Right cardiac atrium (tissue), 5 donors: ENCODE data around the gene MAU2. TPM values are rescaled to one million over a fixed set of nuclear protein-coding genes. Genes with fewer than 3 reads are reported as not detected.

Experiments used
- ATAC-seq, 2 donors: fragments of 200-7000 bp; cut with Tn5 transposase; one replicate each; pipeline versions ENCODE4 v1.8.0 to v1.9.1; 2020; ENCODE audit warnings: moderate library complexity in 2 of 2, mild to moderate bottlenecking in 1 of 2
- DNase-seq, 3 donors: peaks; one replicate each; pipeline ENCODE4 v3.0.0-alpha.2; 2020
- H3K27ac ChIP-seq: one replicate; pipeline ENCODE4 v1.5.1; 2013; ENCODE audit warnings: mild to moderate bottlenecking, low read length, control low read depth, moderate library complexity
- H3K27me3 ChIP-seq: one replicate; pipeline ENCODE4 v1.6.1; 2013; ENCODE audit not compliant: control insufficient read depth, insufficient read depth
- H3K4me1 ChIP-seq: one replicate; pipeline ENCODE4 v1.6.1; 2013; ENCODE audit warnings: low read length; ENCODE audit not compliant: control insufficient read depth, insufficient read depth
- H3K4me3 ChIP-seq: one replicate; pipeline ENCODE4 v1.5.1; 2013; ENCODE audit warnings: low read length, control low read depth
- H3K9me3 ChIP-seq: one replicate; pipeline ENCODE4 v1.6.1; 2013; ENCODE audit warnings: low read length; ENCODE audit not compliant: control insufficient read depth
- WGBS: extraction: QIAGEN DNeasy Blood & Tissue Kit; methylation state at CpG from one replicate; pipeline ENCODE4 v1.1.7; 2013; 5-methylcytosine and 5-hydroxymethylcytosine counted together
- intact Hi-C, 4 donors: fragments of 100-400 bp; cut with DNase I; formaldehyde crosslinking; loops; one replicate each; pipeline versions ENCODE4 v1.11.0 to v1.14.0; 2022 to 2023
- polyA plus RNA-seq: library from polyadenylated mRNA; stranded (reverse); fragments of 200-250 nt; gene quantifications from one replicate; pipeline ENCODE4 v1.2.3, GENCODE V29; 2013
- total RNA-seq, 4 donors: library from RNA; stranded (reverse); fragmentation: NEBNext Ultra II Directional; extraction: Animal tissue kit (Norgen Biotek cat#: 25700); gene quantifications; one replicate each; pipeline ENCODE4 v1.2.1, GENCODE V29; 2021
- donor health status: healthy with polysubstance abuse.
- donor health status: DM: no; HTN: yes; CAD: no.
- donor health status: DM: no; HTN: no; CAD: no.
- donor health status: DM: no; HTN: yes; CAD: no; lungs with severe emphysema.
- donor health status: DM: yes; HTN: yes; CAD: no.

Gene MAU2
- total and polyA plus RNA-seq, 5 donors: 20.5 to 36.2 (median 30.3) TPM

GRCh38 chr19:19404879-19405860, 84.5 kb downstream of the MAU2 start, which contains the start of gene GATAD2A:
GATAD2A (plus strand) TSS chr19:19405675; CDS start chr19:19465346, 59,671 bp downstream.
- DNase-seq (peak; percentile 96 to 98 (median 97)), ATAC-seq (peak; percentile 96)
- peak within 1 kb of the TSS; percentile 89 for H3K4me3 ChIP-seq
- H3K9me3 ChIP-seq: no peaks in the 10 kb centered on the region
- H3K27me3 ChIP-seq: no peaks in the 10 kb centered on the region
- H3K4me1 ChIP-seq: peaks cover 12% of the 10 kb centered on the region
- WGBS: 1% methylated on average over 90 of the region's 90 CpGs
- intact Hi-C loops: loop anchor here in 1 of 4 donors (10.0 kb wide), 1 partner anchor 80 kb away; no protein-coding TSS in a partner anchor
- H3K27ac ChIP-seq: peak within 1 kb of the TSS; percentile 82

- Histone ChIP-seq H3K27me3 (no peaks in the 10 kb centered on the region), H3K4me1 (peaks cover 22% of the 10 kb centered on the region), H3K4me3 (peak overlapping the region; percentile 89), H3K9me3 (no peaks in the 10 kb centered on the region), H3K27ac (peak overlapping the region; percentile 82)
- under 1% methylated on average over 86 of the region's 87 CpGs for WGBS
- intact Hi-C loops: loop anchor here in 1 of 4 donors (10.0 kb wide), 1 partner anchor 79 kb away; no protein-coding TSS in a partner anchor
- ATAC-seq (peak; percentile 9 to 31), DNase-seq (peak; percentile 59 to 86 (median 83))
Observed at GRCh38 chr19:19405971-19406877, 85.6 kb downstream of the MAU2 start.

GRCh38 chr19:19406878-19407632, 86.4 kb downstream of the MAU2 start:
- DNase-seq: peak in 2 of 3 donors; percentile 44 to 65
- WGBS: 19% methylated on average over 12 of the region's 12 CpGs
- H3K9me3 ChIP-seq: no peaks in the 10 kb centered on the region
- no peaks in the 10 kb centered on the region for H3K27me3 ChIP-seq
- peak overlapping the region; percentile 57 for H3K27ac ChIP-seq
- peak in 1 of 2 donors; percentile 16 for ATAC-seq
- H3K4me3 ChIP-seq: peak overlapping the region; percentile 89
- intact Hi-C loops: loop anchor here in 1 of 4 donors (10.0 kb wide), 1 partner anchor 78 kb away; no protein-coding TSS in a partner anchor
- H3K4me1 ChIP-seq: peaks cover 23% of the 10 kb centered on the region

- 66% methylated on average over 4 of the region's 4 CpGs for WGBS
- no peak for ATAC-seq
- H3K27ac ChIP-seq: no peak overlapping the region
- DNase-seq: no peak
- intact Hi-C loops: loop anchor here in 1 of 4 donors (10.0 kb wide), 1 partner anchor 77 kb away; no protein-coding TSS in a partner anchor
- H3K4me1 ChIP-seq: peaks cover 23% of the 10 kb centered on the region
- no peaks in the 10 kb centered on the region for H3K9me3 ChIP-seq
- no peak overlapping the region for H3K4me3 ChIP-seq
- no peaks in the 10 kb centered on the region for H3K27me3 ChIP-seq
Observed at GRCh38 chr19:19407633-19407930, 87.0 kb downstream of the MAU2 start.

Other genes starting within 250 kb of the MAU2 start
- 10 to 100 TPM; 14.0 to 27.0 (median 21.0) TPM for gene TMEM161A, start 182.4 kb upstream of the MAU2 start, total RNA-seq
- gene TMEM161A, start 182.4 kb upstream of the MAU2 start, polyA plus RNA-seq: 19.5 TPM
- gene MEF2B, start 150.6 kb upstream of the MAU2 start, total RNA-seq: 1 to 10 TPM in 1 of 4 donors, under 1 TPM in 3; 0.42 to 1.1 (median 0.47) TPM
- 0.23 TPM for gene MEF2B, start 150.6 kb upstream of the MAU2 start, polyA plus RNA-seq
- gene BORCS8, start 128.7 kb upstream of the MAU2 start, total RNA-seq: 10 to 100 TPM; 27.5 to 33.2 (median 31.3) TPM
- 30.3 TPM for gene BORCS8, start 128.7 kb upstream of the MAU2 start, polyA plus RNA-seq
- 10 to 100 TPM; 35.2 to 46.1 (median 44.7) TPM for gene RFXANK, start 128.6 kb upstream of the MAU2 start, total RNA-seq
- gene RFXANK, start 128.6 kb upstream of the MAU2 start, polyA plus RNA-seq: 55.0 TPM
- gene NR2C2AP, start 117.4 kb upstream of the MAU2 start, total RNA-seq: 1 to 10 TPM; 6.4 to 10.0 (median 6.7) TPM
- gene NR2C2AP, start 117.4 kb upstream of the MAU2 start, polyA plus RNA-seq: 8.1 TPM
- gene NCAN, start 108.9 kb upstream of the MAU2 start, total RNA-seq: not detected
- not detected for gene NCAN, start 108.9 kb upstream of the MAU2 start, polyA plus RNA-seq
- gene TM6SF2, start 47.5 kb upstream of the MAU2 start, total RNA-seq: 1 to 10 TPM in 1 of 4 donors, under 1 TPM in 3; 0.48 to 1.3 (median 0.90) TPM
- gene TM6SF2, start 47.5 kb upstream of the MAU2 start, polyA plus RNA-seq: 0.34 TPM
- 10 to 100 TPM; 34.8 to 44.9 (median 41.5) TPM for gene SUGP1, start 320 bp upstream of the MAU2 start, total RNA-seq
- 27.4 TPM for gene SUGP1, start 320 bp upstream of the MAU2 start, polyA plus RNA-seq
- 10 to 100 TPM; 31.4 to 53.9 (median 36.0) TPM for gene GATAD2A, start 84.8 kb downstream of the MAU2 start, total RNA-seq
- gene GATAD2A, start 84.8 kb downstream of the MAU2 start, polyA plus RNA-seq: 12.2 TPM
- under 1 TPM; 0.28 to 0.97 (median 0.82) TPM for gene TSSK6, start 194.7 kb downstream of the MAU2 start, total RNA-seq
- gene TSSK6, start 194.7 kb downstream of the MAU2 start, polyA plus RNA-seq: 0.77 TPM
- gene NDUFA13, start 195.4 kb downstream of the MAU2 start, total RNA-seq: 1,000 to 10,000 TPM in 1 of 4 donors, 100 to 1,000 TPM in 3; 785 to 1,013 (median 850) TPM
- 1,226 TPM for gene NDUFA13, start 195.4 kb downstream of the MAU2 start, polyA plus RNA-seq
- 1 to 10 TPM; 1.3 to 4.3 (median 1.6) TPM for gene YJEFN3, start 208.1 kb downstream of the MAU2 start, total RNA-seq
- gene YJEFN3, start 208.1 kb downstream of the MAU2 start, polyA plus RNA-seq: 2.9 TPM
- under 1 TPM; 0.08 to 0.39 (median 0.22) TPM for gene CILP2, start 217.4 kb downstream of the MAU2 start, total RNA-seq
- gene CILP2, start 217.4 kb downstream of the MAU2 start, polyA plus RNA-seq: 0.05 TPM